Fibroblast of skin of right quadriceps (primary cell): ENCODE results near the gene KCNH8.

ENCODE experiments used
- DNase-seq: peaks from one replicate; pipeline ENCODE4 v3.0.0-alpha.2; 2013

Gene KCNH8

DNA sequence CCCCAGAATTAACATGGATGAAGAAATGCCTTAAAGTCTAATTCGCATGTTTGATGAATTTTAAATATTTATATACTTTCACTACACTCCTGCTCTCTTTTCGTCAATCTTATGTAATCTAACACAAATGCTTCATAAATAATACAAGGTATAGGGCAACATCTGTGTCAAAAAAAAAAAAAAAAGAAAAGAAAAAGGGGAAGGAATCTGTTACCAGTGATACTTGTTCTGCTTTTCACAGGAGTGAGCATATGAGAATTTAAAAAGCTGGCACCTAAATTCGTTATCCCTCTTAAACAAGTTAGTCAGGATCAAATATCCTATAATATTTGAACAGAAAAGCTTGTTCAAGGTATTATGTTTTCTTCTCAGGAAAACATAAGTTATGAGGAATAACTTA is 243.8 kb downstream of the KCNH8 start:
- no peak for DNase-seq

DNA sequence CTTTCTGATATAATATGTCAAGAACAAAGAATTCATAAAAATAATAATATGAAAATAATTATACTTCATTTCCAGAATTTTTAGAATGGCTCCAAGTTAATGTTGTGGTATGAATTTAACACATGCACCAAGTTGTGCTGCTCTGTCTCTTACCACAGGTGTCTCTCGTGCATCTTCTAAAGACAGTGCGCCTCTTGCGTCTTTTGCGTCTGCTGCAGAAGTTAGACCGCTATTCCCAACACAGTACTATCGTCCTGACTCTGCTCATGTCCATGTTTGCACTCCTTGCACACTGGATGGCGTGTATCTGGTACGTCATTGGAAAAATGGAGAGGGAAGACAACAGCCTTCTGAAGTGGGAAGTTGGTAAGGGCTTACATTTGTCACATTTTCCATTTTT is 246.6 kb downstream of the KCNH8 start:
- no peak for DNase-seq

DNA sequence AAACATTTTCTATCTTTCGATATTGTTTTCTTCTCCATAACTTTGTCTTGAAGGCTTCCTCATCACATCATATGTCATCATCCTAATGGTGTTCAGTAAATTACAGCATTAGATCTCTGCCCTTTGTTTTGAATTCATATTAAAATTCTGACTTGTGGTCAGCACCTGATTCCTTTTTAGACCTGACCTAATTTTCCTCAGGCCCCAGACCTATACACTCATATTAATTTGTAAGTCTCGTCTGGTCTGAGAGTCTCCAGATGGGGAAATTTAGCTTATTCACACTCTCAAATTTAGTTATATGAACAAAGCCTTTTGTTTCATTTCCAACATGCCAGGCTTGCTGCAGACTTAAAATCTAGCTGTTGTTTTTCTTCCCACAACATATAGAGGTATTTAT is 248.4 kb downstream of the KCNH8 start:
- no peak for DNase-seq

DNA sequence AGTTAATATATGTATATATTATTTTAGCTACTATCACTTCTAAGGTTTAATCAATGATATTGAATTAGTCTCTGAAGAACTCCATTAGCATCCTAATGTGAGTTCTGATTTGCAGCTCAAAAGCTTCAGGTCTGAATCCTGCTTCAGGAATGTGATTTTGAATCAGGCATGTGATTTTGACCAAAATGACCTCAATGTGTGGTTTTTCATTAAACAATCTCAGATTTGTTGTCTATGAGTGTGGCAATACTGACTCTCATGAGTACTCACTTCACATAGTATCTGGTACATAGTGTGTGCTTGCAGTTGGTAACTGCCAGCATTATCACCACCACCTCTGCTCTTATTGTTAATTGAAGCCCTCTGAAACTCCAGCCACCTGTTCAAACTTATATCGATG is 251.0 kb downstream of the KCNH8 start:
- DNase-seq: no peak

DNA sequence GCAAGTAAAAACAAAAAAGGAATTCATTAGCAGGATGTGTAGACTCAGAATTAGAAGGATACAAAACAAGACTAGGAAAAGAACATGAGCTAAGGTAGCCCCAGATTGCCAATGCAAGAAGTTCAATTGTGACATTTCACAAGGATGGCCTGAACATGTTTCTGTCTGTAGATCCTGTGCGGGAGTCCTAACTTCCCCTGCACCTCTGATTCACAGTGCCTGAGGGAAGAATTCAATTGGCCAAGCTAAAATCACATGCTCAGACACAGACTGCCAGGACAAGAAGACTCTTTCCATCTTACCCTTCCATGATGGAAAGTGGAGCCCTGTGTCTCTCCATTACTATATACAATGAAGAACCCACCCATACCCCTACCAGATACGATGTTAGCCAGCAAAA is 251.5 kb downstream of the KCNH8 start:
- DNase-seq: no peak

DNA sequence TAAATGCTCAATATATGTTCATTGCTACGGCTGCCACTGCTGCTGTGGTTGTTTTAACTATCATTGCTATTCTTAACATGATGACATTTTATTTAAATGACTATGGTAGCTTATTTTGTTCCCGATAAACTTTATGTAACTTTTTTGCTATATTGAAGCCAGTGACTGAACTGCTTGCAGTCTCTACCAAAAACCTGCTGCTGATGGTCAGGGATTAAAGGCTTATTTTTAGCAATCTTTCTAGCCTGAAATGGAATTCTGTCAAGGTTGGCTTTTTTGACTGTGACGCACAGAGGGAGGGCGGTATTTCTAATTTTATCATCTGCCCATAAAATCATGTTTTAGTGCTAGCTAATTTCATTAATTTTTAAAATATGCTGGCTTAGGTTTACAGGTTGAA is 271.8 kb downstream of the KCNH8 start:
- DNase-seq: no peak

DNA sequence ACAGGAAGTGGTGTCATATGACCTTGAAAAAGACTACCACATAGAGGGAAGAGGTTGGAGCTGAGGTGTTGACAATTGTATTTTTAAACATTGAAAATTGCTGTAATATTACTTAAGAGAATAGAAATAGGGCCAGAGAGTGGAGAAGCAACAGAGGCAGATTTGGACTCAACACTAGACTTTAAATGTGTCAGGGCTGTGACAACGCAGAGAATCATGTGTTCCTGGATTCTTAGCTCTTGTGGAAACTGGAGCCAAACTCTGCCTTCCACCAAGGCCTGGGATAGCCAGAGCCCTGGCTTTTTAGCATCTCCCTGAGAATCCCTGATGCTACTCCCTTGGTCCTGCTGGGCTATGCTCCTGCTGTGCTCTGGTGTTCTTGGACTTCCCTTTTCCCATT is 277.5 kb downstream of the KCNH8 start:
- no peak for DNase-seq

DNA sequence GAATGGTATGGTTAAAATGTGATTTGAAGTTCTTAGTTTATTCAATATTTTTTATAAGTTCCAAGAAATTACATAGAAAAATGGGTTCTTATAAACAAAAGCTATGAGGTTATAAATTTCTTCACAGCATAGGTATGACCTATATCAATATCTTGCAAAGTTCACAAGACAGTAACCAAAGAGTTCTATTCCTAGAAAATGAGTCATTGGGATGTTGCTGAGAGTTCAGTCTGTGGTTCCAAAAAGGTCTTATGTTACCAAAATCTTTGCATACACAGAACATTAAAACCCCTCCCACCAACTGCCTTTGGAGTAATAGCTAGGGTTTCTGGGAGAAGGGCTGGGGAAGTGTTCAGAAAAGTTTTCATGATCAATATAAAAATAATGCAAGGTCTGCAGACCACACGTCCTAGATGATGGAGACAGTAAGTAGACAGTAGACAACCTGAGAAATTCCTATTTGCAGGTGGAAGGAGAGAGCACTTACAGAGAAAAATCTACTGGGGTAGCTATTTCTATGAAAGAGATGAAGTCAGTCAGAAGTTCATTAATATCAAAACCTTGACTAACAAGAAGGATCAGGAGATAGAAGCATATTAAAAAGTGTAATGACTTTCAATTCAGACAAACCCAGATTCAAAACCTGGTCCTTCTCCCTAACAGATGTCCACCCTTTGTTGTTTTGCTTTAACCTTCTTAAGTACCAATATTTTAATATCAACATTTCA is 279.3 kb downstream of the KCNH8 start:
- DNase-seq: no peak

DNA sequence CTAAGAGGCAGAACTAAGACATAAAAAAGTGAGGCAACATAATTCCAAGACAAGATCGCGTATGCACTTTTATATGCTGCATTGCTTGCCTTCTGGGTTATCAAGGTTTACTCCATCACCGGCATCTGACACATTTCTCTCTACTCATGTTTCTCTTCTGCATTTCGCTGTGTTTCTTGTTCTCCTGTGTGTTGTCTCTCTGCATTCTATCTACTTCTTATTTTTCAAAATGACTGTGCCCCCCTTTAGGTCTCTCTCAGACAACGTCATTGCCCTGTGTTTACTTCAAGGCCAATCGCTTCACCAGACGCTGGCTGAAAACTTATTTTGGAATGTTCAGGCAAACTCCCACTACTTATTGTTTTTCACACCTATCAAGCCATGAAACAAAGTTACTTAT is 280.4 kb downstream of the KCNH8 start:
- DNase-seq: no peak

DNA sequence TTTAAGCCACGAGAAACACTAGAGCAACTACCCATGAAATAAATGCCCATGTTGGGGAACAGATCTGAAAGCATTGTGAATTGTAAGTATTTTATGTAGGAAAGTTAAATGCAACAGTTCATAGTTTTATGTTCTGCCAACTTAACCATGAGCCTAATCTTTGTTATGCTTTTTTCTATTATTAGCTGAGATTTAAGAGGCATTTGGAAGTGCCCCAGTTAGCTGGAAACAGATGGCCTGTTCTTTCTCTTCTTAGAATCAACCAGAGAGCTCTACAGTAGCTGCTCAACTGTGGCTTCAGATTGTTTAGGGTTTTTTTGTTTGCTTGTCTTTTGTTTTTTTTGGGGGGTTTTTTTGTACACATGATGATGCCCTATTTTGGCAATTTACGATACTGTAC is 284.4 kb downstream of the KCNH8 start:
- DNase-seq: no peak

DNA sequence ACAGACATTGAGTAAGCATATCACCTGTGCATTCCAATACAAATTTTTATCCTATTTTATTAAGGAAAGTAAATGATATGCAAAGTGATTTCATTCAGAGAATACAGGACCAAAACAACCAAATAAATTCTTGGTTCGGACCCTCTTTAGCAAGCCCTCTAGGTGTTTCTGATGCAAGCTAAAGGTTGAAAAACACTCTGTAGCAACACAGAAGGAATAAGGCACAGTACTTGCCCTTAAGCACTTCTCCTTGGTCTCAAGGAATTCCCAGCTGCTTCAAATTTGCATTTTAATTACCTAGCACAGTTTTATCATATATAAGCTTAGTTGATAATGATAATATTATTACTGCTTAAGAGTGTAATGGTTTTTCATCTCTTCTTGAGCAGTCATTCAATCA is 288.4 kb downstream of the KCNH8 start:
- no peak for DNase-seq

DNA sequence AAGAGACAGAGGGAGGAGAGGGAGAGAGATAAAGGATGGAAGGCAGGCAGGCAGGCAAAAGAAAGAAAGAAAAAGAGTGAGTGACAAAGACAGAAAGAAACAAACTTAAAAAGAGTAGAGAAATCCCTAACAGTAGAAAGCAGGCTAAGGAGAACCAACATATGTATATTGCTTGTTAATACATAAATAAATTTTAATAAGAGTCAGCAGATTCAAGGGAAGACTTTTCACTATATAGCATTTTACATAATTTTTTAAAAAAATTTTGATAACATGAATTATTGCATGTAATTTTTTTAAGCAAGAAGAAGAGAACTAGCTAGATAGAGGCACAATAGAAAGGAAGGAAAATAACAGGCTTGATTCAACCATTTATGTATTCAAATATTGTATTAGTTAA is 291.6 kb downstream of the KCNH8 start:
- no peak for DNase-seq

DNA sequence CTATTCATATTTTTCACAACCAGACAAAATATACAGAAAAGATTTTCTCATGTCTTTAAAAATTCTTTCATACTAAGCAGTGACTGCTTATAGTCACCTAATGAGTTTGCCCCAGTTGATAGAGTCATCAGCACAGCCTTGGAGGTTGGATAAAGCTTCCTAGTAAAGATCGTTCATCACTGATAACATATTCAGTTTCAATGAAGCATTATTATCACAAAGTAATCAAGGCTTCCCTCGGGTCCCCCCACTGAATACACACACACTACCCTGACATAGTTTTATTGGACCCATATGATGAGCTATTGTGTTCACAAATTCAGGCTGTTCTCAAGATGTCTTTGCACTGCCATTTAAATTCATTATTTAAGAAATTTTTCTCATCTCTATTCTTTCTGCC is 297.8 kb downstream of the KCNH8 start:
- DNase-seq: no peak

DNA sequence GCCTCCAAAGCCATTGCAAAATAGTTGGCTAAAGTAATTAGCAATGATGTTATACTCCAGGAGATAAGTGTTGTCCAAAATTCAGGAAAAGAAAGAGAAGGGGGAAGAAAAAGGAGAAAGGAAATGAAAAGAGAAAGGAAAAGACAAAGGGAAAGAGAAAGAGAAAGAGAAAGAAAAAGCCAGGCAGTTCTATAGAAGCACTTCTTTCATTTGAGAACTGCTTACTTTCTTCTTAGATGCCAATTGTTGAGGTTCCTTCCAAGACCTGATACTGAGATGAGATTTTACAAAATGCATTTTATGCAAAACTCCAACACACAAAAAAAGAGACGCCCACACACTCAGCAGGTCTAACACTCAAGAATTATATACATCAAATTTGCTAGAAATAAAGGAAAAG is 298.4 kb downstream of the KCNH8 start:
- DNase-seq: no peak

DNA sequence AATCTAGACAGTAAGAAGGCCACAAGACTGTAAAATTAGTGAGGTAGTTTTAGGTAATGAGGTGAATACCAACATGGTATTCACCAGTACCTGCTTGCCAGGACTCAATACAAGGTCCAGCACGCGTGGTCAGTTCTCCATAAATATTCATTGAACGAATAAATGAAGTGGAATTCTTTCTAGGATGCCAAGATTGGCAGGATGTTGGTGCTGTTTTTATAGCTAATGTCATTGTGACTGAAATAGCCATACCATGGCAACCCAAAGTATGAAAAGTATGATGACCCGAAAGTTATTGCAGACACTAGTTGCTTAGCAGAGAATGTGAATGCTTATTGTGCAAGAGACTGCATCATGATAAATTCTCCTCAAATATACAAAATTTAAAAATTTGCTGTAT is 307.2 kb downstream of the KCNH8 start:
- no peak for DNase-seq

DNA sequence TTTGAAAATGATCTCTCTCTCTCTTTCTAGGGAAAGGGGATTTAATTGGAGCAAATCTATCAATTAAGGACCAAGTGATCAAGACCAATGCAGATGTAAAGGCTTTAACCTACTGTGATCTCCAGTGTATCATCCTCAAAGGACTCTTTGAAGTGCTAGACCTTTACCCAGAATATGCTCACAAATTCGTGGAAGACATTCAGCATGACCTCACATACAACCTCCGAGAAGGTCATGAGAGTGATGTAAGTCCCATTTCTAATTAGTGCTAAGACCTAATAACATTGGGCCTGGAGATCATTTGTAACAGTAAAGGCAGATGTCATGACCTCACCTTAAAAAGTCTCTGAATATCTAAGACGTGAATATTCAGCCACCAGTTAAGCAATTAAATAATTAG is 308.4 kb downstream of the KCNH8 start:
- no peak for DNase-seq

DNA sequence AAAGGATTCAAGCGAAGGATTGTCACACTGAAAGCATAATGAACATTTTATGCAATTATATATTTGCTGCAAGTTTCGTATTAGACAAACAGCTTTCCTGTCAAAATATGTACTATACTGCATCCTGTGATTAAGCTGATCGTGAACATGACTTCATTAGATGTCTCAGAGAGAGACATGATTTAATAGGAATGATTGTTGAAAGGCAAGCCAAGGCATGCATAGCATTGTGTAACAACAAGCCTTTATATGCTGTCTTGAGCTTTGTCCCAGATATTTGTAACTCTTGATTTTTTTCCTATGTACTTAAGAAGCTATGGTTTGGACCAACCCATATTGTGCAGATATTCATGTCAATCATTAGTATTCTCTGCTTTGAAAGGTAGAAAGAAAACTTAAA is 309.1 kb downstream of the KCNH8 start:
- DNase-seq: no peak

DNA sequence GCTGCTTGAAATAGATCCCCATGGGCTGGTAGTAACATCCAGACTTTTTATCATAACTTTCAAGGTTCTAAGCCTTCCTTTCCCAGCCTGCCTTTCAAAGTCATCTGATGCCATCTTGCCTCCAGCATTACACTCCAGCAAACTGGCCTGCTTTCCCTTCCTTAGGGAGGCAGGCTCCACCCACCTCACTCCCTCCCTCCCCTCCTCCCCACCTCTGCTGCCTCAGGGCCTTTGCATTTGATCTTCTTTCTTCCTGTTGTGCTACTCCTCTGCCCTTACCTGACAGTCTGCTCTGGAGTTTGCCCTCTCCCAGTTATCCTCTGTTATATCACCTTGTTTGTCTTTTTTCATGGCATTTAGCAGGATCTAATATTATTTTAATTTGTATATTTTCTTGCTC is 319.5 kb downstream of the KCNH8 start:
- no peak for DNase-seq

DNA sequence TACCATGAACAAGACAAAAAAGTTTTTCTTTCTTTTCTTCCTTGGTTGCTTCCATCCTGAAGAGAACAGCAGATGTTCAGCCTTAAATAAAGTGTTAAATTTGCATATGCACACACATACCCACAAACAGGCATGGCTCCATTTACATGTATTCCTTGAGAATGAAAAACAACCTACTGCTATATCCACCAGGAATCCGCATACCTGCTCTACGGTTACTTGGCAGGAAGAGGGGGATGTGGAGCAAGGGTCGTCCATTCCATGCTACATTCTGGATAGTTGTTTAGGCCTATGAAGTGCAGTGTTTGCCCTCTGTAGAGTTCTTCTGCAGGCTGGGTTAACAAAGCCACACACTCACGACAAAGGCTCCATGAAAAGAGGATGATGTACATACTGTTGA is 322.8 kb downstream of the KCNH8 start:
- no peak for DNase-seq

DNA sequence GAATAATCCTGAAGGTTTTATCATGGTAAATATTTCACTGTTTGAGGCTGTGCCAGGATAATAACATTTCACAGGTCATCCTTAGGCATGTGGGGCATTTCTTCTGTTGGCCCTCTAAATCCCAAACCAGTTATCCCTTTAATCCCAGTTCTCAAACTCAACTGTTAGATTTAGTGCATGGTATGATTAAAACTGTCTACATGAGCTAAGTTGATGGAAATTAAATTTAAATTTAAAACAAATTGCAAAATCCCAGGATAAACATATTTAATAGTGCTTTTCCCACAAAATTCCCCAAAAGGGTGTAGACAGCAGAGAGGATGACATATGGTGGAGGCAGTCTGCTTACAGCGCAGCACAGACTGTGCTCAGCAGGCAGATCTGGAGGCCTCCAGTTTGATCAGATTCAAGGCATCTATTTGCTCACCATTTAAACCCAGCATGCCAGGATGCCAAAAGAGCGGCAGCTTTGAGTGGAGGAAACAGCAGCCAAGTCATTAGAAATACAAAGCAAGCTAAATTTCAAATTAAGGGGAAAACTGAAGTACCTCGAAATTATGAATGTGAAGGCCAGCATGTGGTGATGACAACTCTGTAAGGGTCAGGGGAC is 325.8 kb downstream of the KCNH8 start:
- no peak for DNase-seq

DNA sequence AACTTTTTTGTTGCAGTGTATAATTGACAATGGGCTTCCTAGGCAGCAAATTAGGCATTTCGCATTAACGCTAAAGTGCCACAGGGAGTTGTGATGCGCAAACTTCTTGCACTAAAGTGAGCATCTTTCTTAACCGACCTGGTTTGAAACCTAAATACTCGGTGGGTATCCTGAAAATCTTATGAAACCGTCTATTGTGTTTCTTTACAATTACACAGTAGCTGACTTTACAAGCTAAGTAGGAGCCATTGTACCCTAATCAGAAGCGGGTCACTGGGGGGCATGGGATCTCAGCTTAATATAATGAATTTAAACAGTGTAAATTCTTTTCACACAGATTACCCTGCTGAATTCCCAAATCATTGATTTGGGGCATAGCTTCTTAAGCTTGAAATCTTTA is 328.0 kb downstream of the KCNH8 start:
- DNase-seq: no peak

DNA sequence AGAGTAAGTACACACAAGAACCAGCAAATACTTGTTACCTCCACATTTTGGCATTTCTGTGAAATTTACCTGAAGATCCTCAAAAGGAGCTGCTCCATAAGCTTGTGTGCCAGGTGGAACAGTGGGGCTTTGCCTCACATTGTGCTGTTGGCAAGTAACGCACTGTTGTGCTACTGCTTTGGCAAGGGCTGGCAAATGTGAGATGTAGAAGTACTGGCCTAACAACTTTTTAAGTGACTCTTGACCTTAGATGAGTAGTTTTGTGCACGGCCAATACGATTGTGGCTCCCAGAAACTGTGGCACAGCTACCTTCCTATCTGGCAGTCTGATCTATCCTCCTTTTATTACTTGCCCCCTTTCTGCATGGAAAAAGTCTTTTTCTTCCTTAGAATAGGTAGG is 337.0 kb downstream of the KCNH8 start:
- no peak for DNase-seq

DNA sequence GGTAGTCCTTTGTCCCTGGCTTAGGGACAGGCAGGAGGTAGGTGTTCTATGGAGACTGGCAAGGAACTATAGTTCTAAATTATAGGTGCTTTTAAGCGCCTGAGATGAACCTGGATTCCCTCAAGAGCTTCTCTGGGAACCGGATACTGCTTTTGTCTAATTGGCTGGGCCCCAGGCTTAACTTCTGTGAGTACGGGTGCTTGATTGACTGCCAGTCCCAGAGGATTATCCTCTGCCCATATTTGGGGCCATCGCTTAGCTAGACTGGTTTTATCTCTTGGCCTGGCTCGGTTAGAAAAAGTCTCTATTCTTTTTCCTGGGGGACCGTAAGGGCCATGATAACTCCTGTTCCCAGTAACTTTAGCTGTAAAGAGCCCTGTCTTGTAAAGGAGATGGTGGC is 339.1 kb downstream of the KCNH8 start:
- no peak for DNase-seq

DNA sequence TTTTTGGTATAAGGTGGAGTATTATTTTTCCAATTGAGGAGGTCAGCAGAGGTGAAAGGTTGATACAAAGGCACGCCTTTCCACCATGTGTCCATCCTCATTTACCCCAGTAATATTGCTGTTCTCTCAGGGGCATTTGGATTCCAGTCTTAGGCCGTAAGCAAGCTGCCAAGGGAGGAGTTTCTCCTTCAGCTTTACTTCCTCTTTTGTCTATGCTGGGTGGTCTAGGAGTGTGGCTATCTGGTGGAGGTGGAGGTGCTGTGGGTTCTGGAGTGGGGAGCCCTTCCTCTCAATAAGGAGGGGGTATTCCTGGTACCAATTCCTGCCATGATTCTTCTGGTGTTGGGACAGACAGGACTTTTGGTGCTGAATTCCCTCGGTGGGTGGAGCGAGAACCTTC is 340.6 kb downstream of the KCNH8 start:
- DNase-seq: no peak

DNA sequence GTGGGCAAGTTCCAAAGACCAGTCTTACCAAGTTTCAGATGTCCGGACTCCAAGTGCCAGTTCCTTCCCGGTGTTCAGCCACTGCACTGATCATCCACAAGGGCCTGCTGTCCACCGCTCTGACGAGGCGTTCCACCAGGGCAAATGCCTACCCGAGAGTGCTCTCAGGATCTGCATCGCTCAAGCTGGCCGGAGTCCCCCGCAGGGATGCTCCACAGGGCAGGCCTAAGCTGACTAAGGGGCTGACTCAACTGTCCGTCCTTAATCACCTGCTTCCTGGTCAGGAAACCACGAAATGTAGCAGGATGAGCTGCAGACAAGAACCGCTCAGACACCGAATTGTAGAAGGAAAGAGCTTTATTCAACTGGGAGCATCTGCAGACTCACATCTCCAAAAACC is 341.6 kb downstream of the KCNH8 start:
- DNase-seq: no peak
